NT2/D1 (cell line): ENCODE measurements around the gene PLBD2.

Experiments
- SUZ12 ChIP-seq: IDR thresholded peaks from 2 replicates; pipeline ENCODE4 v1.6.1; 2011; ENCODE audit not compliant: insufficient read length, insufficient read depth; ENCODE audit errors: extremely low read depth
- ZNF274 ChIP-seq: IDR thresholded peaks from 2 replicates; pipeline ENCODE4 v1.6.1; 2011; ENCODE audit warnings: mild to moderate bottlenecking, low read depth, low read length

DNA sequence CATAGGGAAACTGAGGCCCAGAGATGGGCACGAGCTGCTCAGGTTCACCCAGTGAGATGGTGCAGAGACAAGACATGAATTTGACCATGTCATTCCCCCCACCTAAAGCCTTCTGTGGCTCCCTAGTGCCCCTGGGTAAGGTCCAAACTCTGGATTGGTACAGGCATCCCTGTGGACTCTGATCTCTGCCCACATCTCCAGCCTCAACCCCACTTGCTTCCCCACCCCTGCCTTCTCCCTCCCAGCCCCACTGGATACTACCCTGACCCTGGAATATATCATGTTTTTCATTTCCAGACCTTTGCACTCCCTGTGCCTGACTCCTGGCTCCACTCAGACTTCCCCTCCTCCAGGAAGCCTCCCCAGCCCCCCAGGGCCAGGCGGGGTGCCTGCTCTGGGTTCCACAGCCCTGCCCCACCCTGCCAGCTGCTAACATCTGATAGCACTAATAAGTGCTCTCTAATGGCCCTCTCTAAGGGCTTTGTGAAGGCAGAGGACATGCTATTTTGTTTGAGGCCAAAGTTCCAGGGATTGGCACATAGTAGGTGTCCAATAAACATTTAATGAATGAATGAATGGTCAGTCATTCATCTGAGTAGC is 62.7 kb downstream of the PLBD2 start:
- TF ChIP-seq ZNF274 = no peak
- no peak for TF ChIP-seq SUZ12
